Occipital lobe (tissue), 2 donors: ENCODE results near the gene PRDM15. TPM values are rescaled to one million over a fixed set of nuclear protein-coding genes. Genes with fewer than 3 reads are reported as not detected.

Source experiments
- DNase-seq: peaks from one replicate; lab custom pipeline; 2025; lab: John Stamatoyannopoulos, UW
- total RNA-seq: library from RNA; depleted of rRNA; stranded (reverse); fragments of >200 nt; gene quantifications from one replicate; pipeline ENCODE4 v1.2.3, GENCODE V29; 2014

PRDM15 gene
- total RNA-seq, 1 donor from 2014 or later, result 6.7 TPM

GRCh38 chr21:41885341-41886024 is 6.3 kb upstream of the PRDM15 start:
- no peak for DNase-seq

- DNase-seq, result no peak
These were observed 5.4 kb upstream of the PRDM15 start for GRCh38 chr21:41884501-41885030.

- DNase-seq, result no peak
These were observed 4.4 kb upstream of the PRDM15 start for GRCh38 chr21:41883582-41883981.

GRCh38 chr21:41881051-41881450 is 1.9 kb upstream of the PRDM15 start:
- DNase-seq, result no peak

- DNase-seq, result no peak
These were observed 1.0 kb upstream of the PRDM15 start for GRCh38 chr21:41880153-41880552.

GRCh38 chr21:41878831-41879189 is 334 bp downstream of the PRDM15 start:
- peak; percentile 72 for DNase-seq

- no peak for DNase-seq
These were observed 978 bp downstream of the PRDM15 start for GRCh38 chr21:41877901-41878830.

- DNase-seq, result no peak
These were observed 2.1 kb downstream of the PRDM15 start for GRCh38 chr21:41876928-41877652.

GRCh38 chr21:41876396-41876795 is 2.7 kb downstream of the PRDM15 start:
- no peak for DNase-seq

- DNase-seq, result no peak
These were observed 4.1 kb downstream of the PRDM15 start for GRCh38 chr21:41875086-41875485.

GRCh38 chr21:41874611-41875010 is 4.5 kb downstream of the PRDM15 start:
- no peak for DNase-seq

- no peak for DNase-seq
These were observed 5.7 kb downstream of the PRDM15 start for GRCh38 chr21:41873426-41873825.

- DNase-seq, result no peak
These were observed 6.1 kb downstream of the PRDM15 start for GRCh38 chr21:41873005-41873404.

- no peak for DNase-seq
These were observed 7.7 kb downstream of the PRDM15 start for GRCh38 chr21:41871293-41872030.

- DNase-seq, result peak; percentile 19
These were observed 9.4 kb downstream of the PRDM15 start for GRCh38 chr21:41869771-41870170.

- no peak for DNase-seq
These were observed 11.0 kb downstream of the PRDM15 start for GRCh38 chr21:41868062-41868710.

GRCh38 chr21:41867313-41867712 is 11.8 kb downstream of the PRDM15 start:
- DNase-seq, result no peak

GRCh38 chr21:41866274-41866809 is 12.8 kb downstream of the PRDM15 start:
- no peak for DNase-seq

GRCh38 chr21:41865002-41865777 is 14.0 kb downstream of the PRDM15 start:
- no peak for DNase-seq
